HepG2 (cell line): Measurements from ENCODE around the gene NFE2L3. TPM values are rescaled to one million over a fixed set of nuclear protein-coding genes. Genes with fewer than 3 reads are reported as not detected.

Source experiments
- ATAC-seq: fragments of 200-7000 bp; cut with Tn5 transposase; 3 replicates; pipeline ENCODE4 v1.9.1; 2020; ENCODE audit warnings: mild to moderate bottlenecking, moderate library complexity
- BruUV-seq: library from RNA; stranded (reverse); fragments of 400-500 nt; replicated peaks from 2 replicates; lab custom pipeline; 2021; lab: Mats Ljungman, UMichigan
- CTCF ChIA-PET: fragments of 300-600 bp; formaldehyde crosslinking; extraction: SDS; loops from one replicate; lab custom pipeline; 2021; ENCODE audit warnings: low total read pairs, inconsistent platforms, low intra/inter-chr PET ratio; lab: Yijun Ruan, JAX
- POLR2A ChIA-PET: fragments of 350-600 bp; sonication (Branson Sonifier 250); formaldehyde crosslinking; loops from one replicate; lab custom pipeline; 2020; ENCODE audit warnings: antibody characterized with exemption, inconsistent platforms; lab: Yijun Ruan, JAX
- DNase-seq: peaks from one replicate; pipeline ENCODE4 v3.0.0-alpha.2; 2015; ENCODE audit warnings: low spot score
- FAIRE-seq: peaks from 3 replicates; lab custom pipeline; 2011; peaks lifted over from hg19 to GRCh38; lab: Jason Lieb, UNC
- H2AFZ ChIP-seq: one replicate; pipeline ENCODE4 v1.6.1; 2011; ENCODE audit warnings: low read length, inconsistent platforms
- H3K27ac ChIP-seq: fragments of 300-600 bp; 3 replicates; pipeline ENCODE4 v1.8.0; 2011; ENCODE audit warnings: mixed run types, mild to moderate bottlenecking, mixed read lengths, low read length, inconsistent platforms; ENCODE audit not compliant: insufficient read depth; ENCODE audit errors: extremely low read length
- H3K27me3 ChIP-seq, 2 experiments: fragments of 200-600 bp in 1 of 2; 2 replicates in 1 of 2; 3 replicates in 1 of 2; pipeline versions ENCODE4 v1.6.0 to v1.8.0; 2011; ENCODE audit warnings: low read length in 2 of 2, mild to moderate bottlenecking in 2 of 2, moderate library complexity in 2 of 2, inconsistent platforms in 1 of 2; ENCODE audit not compliant: insufficient read depth in 2 of 2, control insufficient read depth in 1 of 2
- H3K36me3 ChIP-seq, 2 experiments: fragments of 200-600 bp in 1 of 2; replicated peaks in 1 of 2; 2 replicates in 1 of 2; 3 replicates in 1 of 2; pipeline versions ENCODE4 v1.5.1 to v1.8.0; 2011; ENCODE audit warnings: low read length in 2 of 2, inconsistent platforms in 1 of 2; ENCODE audit not compliant: insufficient read depth in 2 of 2, control insufficient read depth in 1 of 2
- H3K4me1 ChIP-seq: 2 replicates; pipeline ENCODE4 v1.5.1; 2012; ENCODE audit warnings: low read length, inconsistent platforms; ENCODE audit not compliant: insufficient read depth
- H3K4me2 ChIP-seq: 2 replicates; pipeline ENCODE4 v1.6.0; 2011; ENCODE audit warnings: low read depth, low read length, inconsistent platforms
- H3K4me3 ChIP-seq, 3 experiments: fragments of 200-600 bp in 1 of 3; sonication (generic), shearing (Covaris generic) in 1 of 3; replicated peaks in 1 of 3; 2 replicates each; pipeline ENCODE4 v1.5.1; 2011 to 2016; ENCODE audit warnings: low read length in 3 of 3, inconsistent platforms in 2 of 3, low read depth in 2 of 3, mild to moderate bottlenecking in 2 of 3, control low read depth in 1 of 3, mixed read lengths in 1 of 3; ENCODE audit not compliant: insufficient read depth in 1 of 3
- H3K79me2 ChIP-seq: one replicate; pipeline ENCODE4 v1.6.1; 2011; ENCODE audit warnings: low read length, inconsistent platforms; ENCODE audit not compliant: insufficient read depth
- H3K9ac ChIP-seq: 2 replicates; pipeline ENCODE4 v1.6.0; 2011; ENCODE audit warnings: mild to moderate bottlenecking, low read depth, low read length, inconsistent platforms; ENCODE audit not compliant: insufficient read depth
- H3K9me3 ChIP-seq: 2 replicates; pipeline ENCODE4 v1.5.1; 2012; ENCODE audit warnings: mild to moderate bottlenecking, low read length
- H4K20me1 ChIP-seq: 2 replicates; pipeline ENCODE4 v1.6.0; 2011; ENCODE audit warnings: inconsistent platforms, mild to moderate bottlenecking, low read length, moderate library complexity; ENCODE audit not compliant: insufficient read depth
- BHLHE40 ChIP-seq: IDR thresholded peaks from 2 replicates; pipeline ENCODE4 v1.6.1; 2011; ENCODE audit warnings: low read length, improper control_type of control experiment
- CCDC6 ChIP-seq: sonication (generic); formaldehyde crosslinking; IDR thresholded peaks from 2 replicates; pipeline ENCODE4 v1.8.1; 2022; ENCODE audit warnings: mild to moderate bottlenecking, missing genetic modification reagents, moderate library complexity
- CREB3 ChIP-seq: sonication (generic); formaldehyde crosslinking; IDR thresholded peaks from 2 replicates; pipeline ENCODE4 v1.5.0; 2020; ENCODE audit warnings: missing genetic modification reagents
- EEA1 ChIP-seq: sonication (generic); formaldehyde crosslinking; IDR thresholded peaks from 2 replicates; pipeline ENCODE4 v1.5.1; 2020; ENCODE audit warnings: mild to moderate bottlenecking, missing genetic modification reagents, borderline replicate concordance
- JDP2 ChIP-seq: sonication (generic); formaldehyde crosslinking; IDR thresholded peaks from 2 replicates; pipeline ENCODE4 v1.8.1; 2022; ENCODE audit warnings: missing genetic modification reagents, borderline replicate concordance
- TBX2 ChIP-seq: sonication (generic); formaldehyde crosslinking; IDR thresholded peaks from 2 replicates; pipeline ENCODE4 v1.5.0; 2020; ENCODE audit warnings: missing genetic modification reagents, mild to moderate bottlenecking, borderline replicate concordance
- TEAD2 ChIP-seq: sonication (generic); formaldehyde crosslinking; IDR thresholded peaks from 2 replicates; pipeline ENCODE4 v1.9.0; 2021; ENCODE audit warnings: missing genetic modification reagents
- TEF ChIP-seq: sonication (generic); formaldehyde crosslinking; IDR thresholded peaks from 2 replicates; pipeline ENCODE4 v1.5.0; 2020; ENCODE audit warnings: missing genetic modification reagents
- ZNF160 ChIP-seq: sonication (generic); formaldehyde crosslinking; IDR thresholded peaks from 2 replicates; pipeline ENCODE4 v1.8.0; 2022; ENCODE audit warnings: mild to moderate bottlenecking, inconsistent platforms, missing genetic modification reagents
- ZNF562 ChIP-seq: sonication (generic); formaldehyde crosslinking; IDR thresholded peaks from 2 replicates; pipeline ENCODE4 v1.8.0; 2022; ENCODE audit warnings: missing genetic modification reagents, borderline replicate concordance
- ZSCAN20 ChIP-seq: sonication (generic); formaldehyde crosslinking; IDR thresholded peaks from 2 replicates; pipeline ENCODE4 v1.4.0; 2020; ENCODE audit warnings: missing genetic modification reagents, mild to moderate bottlenecking, borderline replicate concordance
- WGBS: methylation state at CpG from one replicate; pipeline ENCODE4 v1.1.6; 2017; ENCODE audit warnings: low lambda C conversion rate; 5-methylcytosine and 5-hydroxymethylcytosine counted together
- in situ Hi-C: cut with HindIII; loops from 2 replicates; pipeline ENCODE4 v1.10.0; 2017; ENCODE audit warnings: low pct_unique_long_range_greater_than_20kb; ENCODE audit not compliant: extremely low pct_ligation_motif_present
- intact Hi-C: fragments of 100-400 bp; cut with micrococcal nuclease; formaldehyde crosslinking; loops from one replicate; pipeline ENCODE4 v1.10.0; 2022; ENCODE audit not compliant: unreplicated experiment
- polyA plus RNA-seq, 8 experiments: library from polyadenylated mRNA; depleted of rRNA in 3 of 8; stranded (reverse) in 7 of 8; unstranded in 1 of 8; fragments of >200 nt; fragmentation: Illumina TruSeq in 4 of 8; extraction: Trizol in 4 of 8; gene quantifications; 2 replicates each; pipeline versions ENCODE4 v1.2.1 to v1.2.3, GENCODE V29; 2011 to 2016; ENCODE audit warnings: low read depth in 4 of 8, missing spikeins in 1 of 8, mixed read lengths in 1 of 8; ENCODE audit not compliant: insufficient read depth in 1 of 8
- total RNA-seq, 5 experiments: library from RNA; depleted of rRNA; stranded (reverse); fragments of >200 nt; fragmentation: Illumina TruSeq; extraction: Trizol; gene quantifications; 2 replicates each; pipeline ENCODE4 v1.2.3, GENCODE V29; 2016; ENCODE audit warnings: low read depth in 1 of 5
- TF ChIP-seq, protein P1 (sequence below): sonication (generic); formaldehyde crosslinking; IDR thresholded peaks from 2 replicates; pipeline ENCODE4 v1.4.0; 2020; ENCODE audit warnings: mild to moderate bottlenecking, missing genetic modification reagents
- TF ChIP-seq, protein P2 (sequence below): sonication (generic); formaldehyde crosslinking; IDR thresholded peaks from 2 replicates; pipeline ENCODE4 v1.4.0; 2020; ENCODE audit warnings: missing genetic modification reagents, borderline replicate concordance

NFE2L3 gene
- total and polyA plus RNA-seq, 2 of the 13 experiments (the other 11 are each of a cell fraction or from before 2014, with no cell fraction given) = 11.4 to 19.4 TPM

DNA sequence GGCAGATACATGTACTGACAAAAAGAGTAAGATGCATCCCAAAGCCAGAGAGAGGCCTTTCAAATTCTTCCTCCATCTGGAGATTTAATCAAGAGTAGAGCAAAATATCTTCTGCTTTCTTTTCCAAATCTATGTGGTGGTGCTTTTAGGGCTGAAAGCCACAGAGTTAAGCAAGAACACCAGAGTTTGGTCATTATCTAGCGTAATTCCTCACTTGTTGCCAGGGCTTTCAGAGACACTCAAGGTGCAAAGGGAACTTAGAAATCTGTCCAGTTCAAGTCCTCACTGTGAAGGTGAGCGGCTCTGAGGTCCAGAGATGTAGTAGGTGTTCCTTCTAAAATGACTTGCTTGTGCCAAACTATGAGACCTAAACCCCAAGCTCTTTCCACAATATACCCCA lies 10.9 kb upstream of the NFE2L3 start:
- TF ChIP-seq EEA1 (CRISPR knock-in tag) (no peak), ZNF160 (CRISPR knock-in tag) (no peak), BHLHE40 (no peak), TEF (no peak), TEAD2 (CRISPR knock-in tag) (no peak), ZSCAN20 (CRISPR knock-in tag) (no peak), CCDC6 (no peak), JDP2 (CRISPR knock-in tag) (no peak), ZNF562 (CRISPR knock-in tag) (no peak), TBX2 (CRISPR knock-in tag) (no peak), CREB3 (CRISPR knock-in tag) (no peak)
- TF ChIP-seq, protein P1, sequence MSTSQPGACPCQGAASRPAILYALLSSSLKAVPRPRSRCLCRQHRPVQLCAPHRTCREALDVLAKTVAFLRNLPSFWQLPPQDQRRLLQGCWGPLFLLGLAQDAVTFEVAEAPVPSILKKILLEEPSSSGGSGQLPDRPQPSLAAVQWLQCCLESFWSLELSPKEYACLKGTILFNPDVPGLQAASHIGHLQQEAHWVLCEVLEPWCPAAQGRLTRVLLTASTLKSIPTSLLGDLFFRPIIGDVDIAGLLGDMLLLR (CRISPR knock-in tag) = no peak
- TF ChIP-seq, protein P2, sequence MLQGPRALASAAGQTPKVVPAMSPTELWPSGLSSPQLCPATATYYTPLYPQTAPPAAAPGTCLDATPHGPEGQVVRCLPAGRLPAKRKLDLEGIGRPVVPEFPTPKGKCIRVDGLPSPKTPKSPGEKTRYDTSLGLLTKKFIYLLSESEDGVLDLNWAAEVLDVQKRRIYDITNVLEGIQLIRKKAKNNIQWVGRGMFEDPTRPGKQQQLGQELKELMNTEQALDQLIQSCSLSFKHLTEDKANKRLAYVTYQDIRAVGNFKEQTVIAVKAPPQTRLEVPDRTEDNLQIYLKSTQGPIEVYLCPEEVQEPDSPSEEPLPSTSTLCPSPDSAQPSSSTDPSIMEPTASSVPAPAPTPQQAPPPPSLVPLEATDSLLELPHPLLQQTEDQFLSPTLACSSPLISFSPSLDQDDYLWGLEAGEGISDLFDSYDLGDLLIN (CRISPR knock-in tag) = no peak
- intact Hi-C loops = no loop called here
- no peak overlapping the region for H3K4me3 ChIP-seq
- ChIA-PET POLR2A (no interaction called here), CTCF (no interaction called here)
- H3K36me3 ChIP-seq = no peaks in the 10 kb centered on the region
- H4K20me1 ChIP-seq = no peaks in the 10 kb centered on the region
- DNase-seq (no peak), FAIRE-seq (no peak), ATAC-seq (no peak)
- H3K9ac ChIP-seq = no peak overlapping the region
- no peaks in the 10 kb centered on the region for H3K9me3 ChIP-seq
- BruUV-seq = no TSS peak
- in situ Hi-C loops = no loop called here
- H3K27me3 ChIP-seq = peaks cover 0 to 3% of the 10 kb centered on the region in 2 experiments; a peak in 1 of 5 replicates
- WGBS = 19% methylated on average over 2 of the region's 2 CpGs
- no peak overlapping the region for H3K4me2 ChIP-seq
- no peaks in the 10 kb centered on the region for H3K79me2 ChIP-seq
- no peaks in the 10 kb centered on the region for H3K4me1 ChIP-seq
- H2AFZ ChIP-seq = no peak overlapping the region
- H3K27ac ChIP-seq = no peak overlapping the region
